Pancreas (tissue), 10 donors: ENCODE results near the gene TAS2R38. TPM values are rescaled to one million over a fixed set of nuclear protein-coding genes. Genes with fewer than 3 reads are reported as not detected.
"Not testable (repeated sequence)": the region's sequence is repeated elsewhere in the genome, so short reads cannot be mapped to it uniquely, and the experiment has no call there.

Source experiments
- ATAC-seq, 4 donors: fragments of 200-7000 bp; cut with Tn5 transposase; one replicate each; pipeline versions ENCODE4 v1.8.0 to v1.9.1; 2020; ENCODE audit warnings: mild to moderate bottlenecking in 4 of 4, moderate library complexity in 4 of 4
- DNase-seq, 6 donors: peaks; one replicate each; pipeline ENCODE4 v3.0.0-alpha.2; 2020
- FAIRE-seq: peaks from 2 replicates; lab custom pipeline; 2012; peaks lifted over from hg19 to GRCh38; lab: Jason Lieb, UNC
- H3K27ac ChIP-seq, 4 donors: fragments of 200-600 bp; sonication (generic); 1 replicate in 3 of 4; 2 replicates in 1 of 4; pipeline versions ENCODE4 v1.5.0 to v1.8.0; 2020
- H3K27me3 ChIP-seq, 4 donors: fragments of 200-600 bp; one replicate each; pipeline ENCODE4 v1.8.0; 2021
- H3K36me3 ChIP-seq, 3 donors: fragments of 200-600 bp; sonication (generic) in 1 of 3; one replicate each; pipeline versions ENCODE4 v1.5.0 to v1.8.0; 2020 to 2021
- H3K4me1 ChIP-seq, 3 donors: fragments of 200-600 bp; one replicate each; pipeline ENCODE4 v1.8.0; 2021
- H3K4me3 ChIP-seq, 4 donors: fragments of 200-600 bp; sonication (generic) in 2 of 4; one replicate each; pipeline versions ENCODE4 v1.5.0 to v1.8.0; 2020 to 2021
- H3K9me3 ChIP-seq, 4 donors: fragments of 200-600 bp; one replicate each; pipeline ENCODE4 v1.8.0; 2021
- WGBS, 2 donors: extraction: QIAGEN DNeasy Blood & Tissue Kit; methylation state at CpG; one replicate each; pipeline ENCODE4 v1.1.7; 2013; 5-methylcytosine and 5-hydroxymethylcytosine counted together
- intact Hi-C, 3 donors: fragments of 100-400 bp; cut with DNase I; formaldehyde crosslinking; loops; one replicate each; pipeline versions ENCODE4 v1.11.1 to v1.14.2; 2022
- polyA plus RNA-seq, 2 donors: library from polyadenylated mRNA; stranded (reverse); fragments of 200-250 nt; gene quantifications; one replicate each; pipeline ENCODE4 v1.2.3, GENCODE V29; 2013
- total RNA-seq, 6 donors: library from RNA; stranded (reverse); fragmentation: NEBNext Ultra II Directional in 4 of 6; extraction: Animal tissue kit (Norgen Biotek cat#: 25700) in 4 of 6; gene quantifications; one replicate each; pipeline versions ENCODE4 v1.2.1 to v1.2.4, GENCODE V29; 2021 to 2023
- TF ChIP-seq, protein P1 (sequence below), 4 donors: fragments of 200-600 bp; sonication (generic) in 3 of 4; IDR thresholded peaks; one replicate each; pipeline versions ENCODE4 v1.5.0 to v1.8.0; 2021; ENCODE audit warnings: antibody characterized with exemption in 4 of 4
- donor health status: healthy with polysubstance abuse.
- donor health status: DM: no; HTN: no; CAD: no; lungs with moderate emphysema.
- donor health status: DM: no; HTN: no; CAD: no.
- donor health status: control.
- donor health status: control.
- donor health status: Bipolar disorder and iron deficiency.
- donor health status: DM: yes; HTN: yes; CAD: no.
- donor health status: DM: no; HTN: no; CAD: no.
- donor health status: DM: no; HTN: no; CAD: no.
- donor health status: DM: yes; HTN: yes; CAD: no.

TAS2R38 gene
- total and polyA plus RNA-seq, 8 donors: not detected

DNA sequence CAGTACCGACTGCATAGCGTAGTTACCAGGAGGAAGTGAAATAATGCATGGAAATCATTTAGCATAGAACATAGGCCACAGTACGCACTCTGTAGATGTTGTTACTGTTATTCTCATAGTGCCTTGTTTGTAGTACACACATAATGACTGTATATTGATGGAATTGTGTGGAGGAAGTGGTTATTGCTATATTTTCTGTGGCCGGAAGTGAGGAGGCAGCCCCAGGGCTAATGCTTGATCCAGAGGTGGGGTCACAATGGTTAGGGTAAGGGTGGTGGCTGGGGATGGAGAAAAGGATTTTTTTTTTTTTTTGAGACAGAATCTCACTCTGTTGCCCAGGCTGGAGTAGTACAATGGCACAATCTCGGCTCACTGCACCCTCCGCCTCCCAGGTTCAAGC lies 17.6 kb upstream of the TAS2R38 start:
- no peak for DNase-seq
- 88 to 90% methylated on average over 6 of the region's 6 CpGs for WGBS, 2 donors
- H3K9me3 ChIP-seq: no peaks in the 10 kb centered on the region
- H3K36me3 ChIP-seq: no peaks in the 10 kb centered on the region
- no peaks in the 10 kb centered on the region for H3K27me3 ChIP-seq
- intact Hi-C loops: no loop called here
- no peaks in the 10 kb centered on the region for H3K4me1 ChIP-seq
- no peak for FAIRE-seq
- TF ChIP-seq, protein P1, sequence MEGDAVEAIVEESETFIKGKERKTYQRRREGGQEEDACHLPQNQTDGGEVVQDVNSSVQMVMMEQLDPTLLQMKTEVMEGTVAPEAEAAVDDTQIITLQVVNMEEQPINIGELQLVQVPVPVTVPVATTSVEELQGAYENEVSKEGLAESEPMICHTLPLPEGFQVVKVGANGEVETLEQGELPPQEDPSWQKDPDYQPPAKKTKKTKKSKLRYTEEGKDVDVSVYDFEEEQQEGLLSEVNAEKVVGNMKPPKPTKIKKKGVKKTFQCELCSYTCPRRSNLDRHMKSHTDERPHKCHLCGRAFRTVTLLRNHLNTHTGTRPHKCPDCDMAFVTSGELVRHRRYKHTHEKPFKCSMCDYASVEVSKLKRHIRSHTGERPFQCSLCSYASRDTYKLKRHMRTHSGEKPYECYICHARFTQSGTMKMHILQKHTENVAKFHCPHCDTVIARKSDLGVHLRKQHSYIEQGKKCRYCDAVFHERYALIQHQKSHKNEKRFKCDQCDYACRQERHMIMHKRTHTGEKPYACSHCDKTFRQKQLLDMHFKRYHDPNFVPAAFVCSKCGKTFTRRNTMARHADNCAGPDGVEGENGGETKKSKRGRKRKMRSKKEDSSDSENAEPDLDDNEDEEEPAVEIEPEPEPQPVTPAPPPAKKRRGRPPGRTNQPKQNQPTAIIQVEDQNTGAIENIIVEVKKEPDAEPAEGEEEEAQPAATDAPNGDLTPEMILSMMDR (IDR thresholded peaks at IDR 0.05): no peak
- ATAC-seq: no peak
- H3K27ac ChIP-seq: no peak overlapping the region
- H3K4me3 ChIP-seq: no peak overlapping the region

DNA sequence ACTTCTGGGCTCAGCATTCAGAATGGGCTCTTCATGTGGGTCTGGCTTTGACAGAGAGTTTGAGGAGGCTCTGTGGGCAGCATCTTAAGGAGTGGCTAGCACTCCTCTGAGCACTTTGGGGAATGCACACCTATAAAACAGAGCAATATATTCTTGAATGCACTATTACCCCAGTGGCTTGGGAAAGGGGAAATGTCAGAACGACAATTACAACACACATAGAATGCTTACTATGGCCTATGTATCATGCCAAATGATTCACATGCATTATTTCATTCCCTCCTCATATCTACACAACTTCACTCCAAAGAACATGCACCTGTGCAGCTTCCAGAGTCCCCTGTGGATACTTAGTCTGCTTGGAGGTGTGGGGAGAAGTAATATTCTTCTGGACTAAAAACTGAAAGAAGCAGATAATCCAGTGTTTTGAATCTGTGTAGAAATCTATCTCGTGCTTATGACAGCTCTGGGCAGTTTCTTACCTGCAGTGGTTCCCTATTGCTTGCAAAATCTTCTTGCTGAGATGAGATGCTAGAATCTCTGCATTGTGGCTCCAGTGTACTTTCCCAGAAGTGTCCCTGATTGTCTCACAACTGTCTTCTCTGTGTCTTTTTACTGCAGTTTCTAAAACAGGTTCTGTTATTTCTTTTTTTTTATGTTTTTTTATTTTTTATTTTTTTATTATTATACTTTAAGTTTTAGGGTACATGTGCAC lies 16.6 kb upstream of the TAS2R38 start:
- Histone ChIP-seq H3K36me3 (no peaks in the 10 kb centered on the region), H3K27ac (no peak overlapping the region), H3K4me1 (no peaks in the 10 kb centered on the region), H3K27me3 (no peaks in the 10 kb centered on the region), H3K4me3 (no peak overlapping the region), H3K9me3 (no peaks in the 10 kb centered on the region)
- WGBS, 2 donors: 58 to 70% methylated on average over 2 of the region's 2 CpGs
- FAIRE-seq: no peak
- ATAC-seq: no peak
- TF ChIP-seq, protein P1 (IDR thresholded peaks at IDR 0.05): no peak
- DNase-seq: no peak
- intact Hi-C loops: no loop called here

DNA sequence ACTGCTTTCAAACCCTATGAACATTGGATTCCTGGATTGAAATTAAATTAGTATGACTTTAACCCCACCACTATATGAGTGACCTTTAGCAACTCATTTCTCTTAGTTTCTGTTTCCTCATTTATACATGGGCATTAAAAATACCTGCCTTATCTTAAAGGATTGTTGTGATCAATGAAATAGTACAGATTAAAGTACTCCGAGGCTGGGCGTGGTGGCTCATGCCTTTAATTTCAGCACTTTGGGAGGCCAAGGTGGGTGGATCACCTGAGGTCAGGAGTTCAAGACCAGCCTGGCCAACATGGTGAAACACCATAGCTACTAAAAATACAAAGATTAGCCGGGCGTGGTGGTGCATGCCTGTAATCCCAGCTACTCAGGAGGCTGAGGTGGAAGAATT lies 14.2 kb upstream of the TAS2R38 start:
- ATAC-seq, H3K9me3 ChIP-seq, FAIRE-seq, H3K27ac ChIP-seq, DNase-seq, intact Hi-C loops, H3K27me3 ChIP-seq, H3K4me3 ChIP-seq, H3K4me1 ChIP-seq, H3K36me3 ChIP-seq: not testable (repeated sequence)
- 58 to 80% methylated on average over 4 of the region's 4 CpGs for WGBS, 2 donors

DNA sequence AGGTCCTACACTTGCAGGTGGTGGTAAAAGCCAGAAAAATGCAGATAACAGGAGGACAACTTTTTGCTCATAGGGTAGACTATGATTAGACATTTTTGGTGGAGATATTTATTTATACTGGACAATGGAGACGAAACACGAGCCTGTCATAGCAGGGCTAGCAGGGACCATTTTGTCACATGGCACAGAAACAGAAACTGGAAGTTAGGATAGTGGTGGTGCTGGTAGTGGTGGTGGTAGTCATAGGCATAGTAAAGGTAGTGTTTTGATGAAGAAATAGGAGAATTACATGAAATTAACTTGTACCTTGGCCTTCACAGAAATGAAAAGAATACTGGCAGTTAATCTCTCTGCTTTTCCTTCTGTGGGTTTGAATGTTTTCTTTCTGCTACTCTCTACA lies 13.3 kb upstream of the TAS2R38 start:
- FAIRE-seq: no peak
- Histone ChIP-seq H3K4me1 (no peaks in the 10 kb centered on the region), H3K27me3 (no peaks in the 10 kb centered on the region), H3K27ac (no peak overlapping the region), H3K36me3 (no peaks in the 10 kb centered on the region), H3K9me3 (no peaks in the 10 kb centered on the region), H3K4me3 (no peak overlapping the region)
- WGBS, 2 donors: 66 to 86% methylated on average over 2 of the region's 2 CpGs
- DNase-seq: no peak
- TF ChIP-seq, protein P1 (IDR thresholded peaks at IDR 0.05): no peak
- intact Hi-C loops: no loop called here
- ATAC-seq: no peak

DNA sequence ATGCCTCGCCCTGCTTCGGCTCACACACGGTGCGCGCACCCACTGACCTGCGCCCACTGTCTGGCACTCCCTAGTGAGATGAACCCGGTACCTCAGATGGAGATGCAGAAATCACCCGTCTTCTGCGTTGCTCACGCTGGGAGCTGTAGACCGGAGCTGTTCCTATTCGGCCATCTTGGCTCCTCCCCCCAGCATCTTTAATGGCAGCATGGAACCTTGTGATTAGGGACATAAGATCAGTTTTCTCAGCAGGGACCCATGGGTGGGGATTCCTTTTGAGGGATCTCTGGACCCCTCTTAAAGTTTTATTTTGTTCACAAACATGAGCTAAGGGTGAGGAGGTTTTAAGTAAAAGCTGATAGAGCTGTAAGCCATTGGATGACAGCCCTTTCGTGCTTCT lies 12.4 kb upstream of the TAS2R38 start:
- H3K27me3 ChIP-seq, intact Hi-C loops, DNase-seq, ATAC-seq, H3K4me1 ChIP-seq, H3K36me3 ChIP-seq, H3K9me3 ChIP-seq, H3K4me3 ChIP-seq, FAIRE-seq, H3K27ac ChIP-seq: not testable (repeated sequence)
- 84 to 92% methylated on average over 11 of the region's 13 CpGs for WGBS, 2 donors

DNA sequence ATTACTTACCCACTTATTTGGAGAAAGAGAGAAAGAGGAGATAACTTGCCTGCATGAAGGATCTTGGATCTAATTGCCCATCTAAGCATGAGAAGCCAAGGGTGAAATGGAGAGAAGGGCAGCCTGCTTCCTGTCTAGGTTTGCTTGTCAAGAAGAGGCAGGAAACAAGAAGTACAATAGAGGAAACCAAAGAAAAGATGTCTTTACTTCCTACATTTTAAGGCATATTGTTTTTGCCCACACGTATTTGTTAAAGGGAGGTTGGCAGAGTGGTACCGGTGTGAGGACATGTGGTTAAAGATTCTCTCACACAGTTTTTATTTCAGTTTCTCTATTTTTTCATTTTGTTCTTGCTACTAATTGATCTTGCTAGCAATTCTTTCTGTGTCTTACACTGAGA lies 6.0 kb upstream of the TAS2R38 start:
- TF ChIP-seq, protein P1 (IDR thresholded peaks at IDR 0.05): no peak
- no peak for FAIRE-seq
- WGBS, 2 donors: 80 to 89% methylated on average over 2 of the region's 2 CpGs

More for the DNA sequence above, 6.0 kb upstream of the TAS2R38 start:
- no peak overlapping the region for H3K27ac ChIP-seq
- no peak overlapping the region for H3K4me3 ChIP-seq
- H3K9me3 ChIP-seq: no peaks in the 10 kb centered on the region
- DNase-seq: no peak
- H3K4me1 ChIP-seq: peaks cover 0 to 4% (median 0%) of the 10 kb centered on the region in 3 donors
- H3K27me3 ChIP-seq: no peaks in the 10 kb centered on the region
- intact Hi-C loops: loop anchor here in 1 of 3 donors (10.0 kb wide), 1 partner anchor 215 kb away; no protein-coding TSS in a partner anchor
- H3K36me3 ChIP-seq: no peaks in the 10 kb centered on the region
- ATAC-seq: no peak
